GM23338 (cell line): Measurements from ENCODE around the gene MAPK4. TPM values are rescaled to one million over a fixed set of nuclear protein-coding genes. Genes with fewer than 3 reads are reported as not detected.

Source experiments
- ATAC-seq: fragments of 200-7000 bp; cut with Tn5 transposase; 3 replicates; pipeline ENCODE4 v1.9.1; 2020
- DNase-seq: peaks from one replicate; pipeline ENCODE4 v3.0.0-alpha.2; 2015; ENCODE audit warnings: low spot score
- H2AFZ ChIP-seq: fragments of 200-600 bp; sonication (generic); 2 replicates; pipeline ENCODE4 v1.8.0; 2016; ENCODE audit warnings: antibody characterized with exemption, mild to moderate bottlenecking, moderate library complexity
- H3F3A ChIP-seq: fragments of 200-600 bp; sonication (generic); replicated peaks from 2 replicates; pipeline ENCODE4 v1.8.0; 2017; ENCODE audit warnings: antibody characterized with exemption, mixed run types, low read depth
- H3K27ac ChIP-seq: fragments of 200-600 bp; sonication (generic); 2 replicates; pipeline ENCODE4 v1.6.1; 2016; ENCODE audit warnings: low read depth
- H3K27me3 ChIP-seq: fragments of 200-600 bp; sonication (generic); 2 replicates; pipeline ENCODE4 v1.8.0; 2016; ENCODE audit warnings: mild to moderate bottlenecking, mixed run types, moderate library complexity; ENCODE audit not compliant: insufficient read depth
- H3K36me3 ChIP-seq: fragments of 200-600 bp; sonication (generic); 2 replicates; pipeline ENCODE4 v1.8.0; 2016; ENCODE audit warnings: mild to moderate bottlenecking; ENCODE audit not compliant: insufficient read depth
- H3K4me1 ChIP-seq: fragments of 200-600 bp; sonication (generic); 2 replicates; pipeline ENCODE4 v1.8.0; 2016; ENCODE audit warnings: mild to moderate bottlenecking, moderate library complexity; ENCODE audit not compliant: insufficient read depth
- H3K4me2 ChIP-seq: fragments of 200-600 bp; sonication (generic); 2 replicates; pipeline ENCODE4 v1.7.1; 2017; ENCODE audit warnings: mixed run types
- H3K4me3 ChIP-seq: fragments of 200-600 bp; sonication (generic); 2 replicates; pipeline ENCODE4 v1.6.1; 2016; ENCODE audit warnings: mixed run types
- H3K79me2 ChIP-seq: fragments of 200-600 bp; sonication (generic); replicated peaks from 2 replicates; pipeline ENCODE4 v1.8.0; 2017; ENCODE audit warnings: mild to moderate bottlenecking; ENCODE audit not compliant: insufficient read depth
- H3K9me2 ChIP-seq: fragments of 200-600 bp; sonication (generic); 2 replicates; pipeline ENCODE4 v1.8.0; 2017; ENCODE audit not compliant: insufficient read depth
- H4K20me1 ChIP-seq: fragments of 200-600 bp; sonication (generic); replicated peaks from 2 replicates; pipeline ENCODE4 v1.8.0; 2017; ENCODE audit warnings: mild to moderate bottlenecking; ENCODE audit not compliant: insufficient read depth
- H3K27ac Mint-ChIP-seq: 2 replicates; pipeline ENCODE4 v1.8.0; 2020; ENCODE audit warnings: inconsistent platforms, mild to moderate bottlenecking, moderate library complexity, mixed read lengths
- H3K27me3 Mint-ChIP-seq: 3 replicates; pipeline ENCODE4 v1.8.0; 2022; ENCODE audit warnings: low read depth, mild to moderate bottlenecking, moderate library complexity, mixed read lengths, inconsistent platforms; ENCODE audit not compliant: insufficient read depth, poor library complexity
- H3K36me3 Mint-ChIP-seq: 3 replicates; pipeline ENCODE4 v1.8.0; 2021; ENCODE audit warnings: low read depth, mild to moderate bottlenecking, inconsistent platforms, moderate library complexity, mixed read lengths
- H3K4me1 Mint-ChIP-seq: 3 replicates; pipeline ENCODE4 v1.8.0; 2020; ENCODE audit warnings: mild to moderate bottlenecking, inconsistent platforms, mixed read lengths
- H3K4me3 Mint-ChIP-seq: 3 replicates; pipeline ENCODE4 v1.8.0; 2021; ENCODE audit warnings: moderate library complexity, mild to moderate bottlenecking, inconsistent platforms, mixed read lengths
- H3K9me3 Mint-ChIP-seq: 3 replicates; pipeline ENCODE4 v1.8.0; 2020; ENCODE audit warnings: moderate library complexity, mild to moderate bottlenecking, inconsistent platforms, mixed read lengths
- CREB1 ChIP-seq: fragments of 250-450 bp; sonication (Bioruptor Pico); IDR thresholded peaks from 2 replicates; pipeline ENCODE4 v1.5.0; 2020; ENCODE audit warnings: low read depth, mild to moderate bottlenecking, moderate library complexity
- EZH2phosphoT487 ChIP-seq: fragments of 200-600 bp; sonication (generic); IDR thresholded peaks from one replicate; pipeline ENCODE4 v1.8.1; 2018; ENCODE audit warnings: antibody characterized with exemption; ENCODE audit not compliant: unreplicated experiment
- JUNB ChIP-seq: IDR thresholded peaks from one replicate; pipeline ENCODE4 v1.6.1; 2016; ENCODE audit warnings: antibody characterized with exemption; ENCODE audit not compliant: unreplicated experiment
- NANOG ChIP-seq: IDR thresholded peaks from 2 replicates; pipeline ENCODE4 v1.6.1; 2016; ENCODE audit warnings: antibody characterized with exemption, borderline replicate concordance
- STAT1 ChIP-seq: IDR thresholded peaks from one replicate; pipeline ENCODE4 v1.6.1; 2016; ENCODE audit warnings: antibody characterized with exemption; ENCODE audit not compliant: unreplicated experiment
- polyA plus RNA-seq: library from polyadenylated mRNA; unstranded; fragments of >200 nt; fragmentation: Nextera tagmentation; extraction: Ambion mirVana; gene quantifications from 2 replicates; pipeline ENCODE4 v1.2.1, GENCODE V29; 2016
- total RNA-seq: library from RNA; depleted of rRNA; stranded (reverse); fragments of >200 nt; shearing (Covaris generic); gene quantifications from 2 replicates; pipeline ENCODE4 v1.2.3, GENCODE V29; 2014
- TF ChIP-seq, protein P1 (sequence below): fragments of 250-450 bp; sonication (Bioruptor Pico); IDR thresholded peaks from 2 replicates; pipeline ENCODE4 v1.5.0; 2020; ENCODE audit warnings: mild to moderate bottlenecking, moderate library complexity
- TF ChIP-seq, protein P2 (sequence below): IDR thresholded peaks from one replicate; pipeline ENCODE4 v1.6.1; 2018; ENCODE audit warnings: antibody characterized with exemption; ENCODE audit not compliant: unreplicated experiment
- TF ChIP-seq, protein P3 (sequence below): IDR thresholded peaks from 2 replicates; pipeline ENCODE4 v1.6.1; 2016; ENCODE audit warnings: antibody characterized with exemption
- TF ChIP-seq, protein P4 (sequence below), 2 experiments: fragments of 200-600 bp in 1 of 2; sonication (generic) in 1 of 2; conservative IDR thresholded peaks; 2 replicates each; pipeline versions ENCODE4 v1.5.1 to v1.6.1; 2016 to 2017; ENCODE audit warnings: antibody characterized with exemption in 2 of 2, low read depth in 2 of 2, mild to moderate bottlenecking in 2 of 2, moderate library complexity in 1 of 2

Gene MAPK4
- total and polyA plus RNA-seq, 2 experiments from 2014 or later: 1.3 to 4.4 TPM

- H2AFZ ChIP-seq: no peak overlapping the region
- H3K27me3 Mint-ChIP-seq: peaks cover 8% of the 10 kb centered on the region
- H3K4me3 ChIP-seq: no peak overlapping the region
- no peak overlapping the region for H3K27ac Mint-ChIP-seq
- H3K27me3 ChIP-seq: no peaks in the 10 kb centered on the region
- peaks cover 9% of the 10 kb centered on the region for H3K4me1 ChIP-seq
- H4K20me1 ChIP-seq: no peaks in the 10 kb centered on the region
- H3K36me3 ChIP-seq: no peaks in the 10 kb centered on the region
- H3K36me3 Mint-ChIP-seq: 0 out of 3 replicates have a peak, but pooled peaks cover under 1% of the 10 kb centered on the region
- H3K4me3 Mint-ChIP-seq: no peak overlapping the region
- H3K9me2 ChIP-seq: no peaks in the 10 kb centered on the region; the same call in 1 of the 2 replicates
- ATAC-seq: no peak
- H3K79me2 ChIP-seq: no peaks in the 10 kb centered on the region
- H3K4me1 Mint-ChIP-seq: peaks cover 18% of the 10 kb centered on the region
- no peak overlapping the region for H3K4me2 ChIP-seq
- no peak overlapping the region for H3K27ac ChIP-seq
- no peaks in the 10 kb centered on the region for H3F3A ChIP-seq
- H3K9me3 Mint-ChIP-seq: peaks cover 7% of the 10 kb centered on the region; the same call in 2 of the 3 replicates
- DNase-seq: no peak
- TF ChIP-seq, protein P1, sequence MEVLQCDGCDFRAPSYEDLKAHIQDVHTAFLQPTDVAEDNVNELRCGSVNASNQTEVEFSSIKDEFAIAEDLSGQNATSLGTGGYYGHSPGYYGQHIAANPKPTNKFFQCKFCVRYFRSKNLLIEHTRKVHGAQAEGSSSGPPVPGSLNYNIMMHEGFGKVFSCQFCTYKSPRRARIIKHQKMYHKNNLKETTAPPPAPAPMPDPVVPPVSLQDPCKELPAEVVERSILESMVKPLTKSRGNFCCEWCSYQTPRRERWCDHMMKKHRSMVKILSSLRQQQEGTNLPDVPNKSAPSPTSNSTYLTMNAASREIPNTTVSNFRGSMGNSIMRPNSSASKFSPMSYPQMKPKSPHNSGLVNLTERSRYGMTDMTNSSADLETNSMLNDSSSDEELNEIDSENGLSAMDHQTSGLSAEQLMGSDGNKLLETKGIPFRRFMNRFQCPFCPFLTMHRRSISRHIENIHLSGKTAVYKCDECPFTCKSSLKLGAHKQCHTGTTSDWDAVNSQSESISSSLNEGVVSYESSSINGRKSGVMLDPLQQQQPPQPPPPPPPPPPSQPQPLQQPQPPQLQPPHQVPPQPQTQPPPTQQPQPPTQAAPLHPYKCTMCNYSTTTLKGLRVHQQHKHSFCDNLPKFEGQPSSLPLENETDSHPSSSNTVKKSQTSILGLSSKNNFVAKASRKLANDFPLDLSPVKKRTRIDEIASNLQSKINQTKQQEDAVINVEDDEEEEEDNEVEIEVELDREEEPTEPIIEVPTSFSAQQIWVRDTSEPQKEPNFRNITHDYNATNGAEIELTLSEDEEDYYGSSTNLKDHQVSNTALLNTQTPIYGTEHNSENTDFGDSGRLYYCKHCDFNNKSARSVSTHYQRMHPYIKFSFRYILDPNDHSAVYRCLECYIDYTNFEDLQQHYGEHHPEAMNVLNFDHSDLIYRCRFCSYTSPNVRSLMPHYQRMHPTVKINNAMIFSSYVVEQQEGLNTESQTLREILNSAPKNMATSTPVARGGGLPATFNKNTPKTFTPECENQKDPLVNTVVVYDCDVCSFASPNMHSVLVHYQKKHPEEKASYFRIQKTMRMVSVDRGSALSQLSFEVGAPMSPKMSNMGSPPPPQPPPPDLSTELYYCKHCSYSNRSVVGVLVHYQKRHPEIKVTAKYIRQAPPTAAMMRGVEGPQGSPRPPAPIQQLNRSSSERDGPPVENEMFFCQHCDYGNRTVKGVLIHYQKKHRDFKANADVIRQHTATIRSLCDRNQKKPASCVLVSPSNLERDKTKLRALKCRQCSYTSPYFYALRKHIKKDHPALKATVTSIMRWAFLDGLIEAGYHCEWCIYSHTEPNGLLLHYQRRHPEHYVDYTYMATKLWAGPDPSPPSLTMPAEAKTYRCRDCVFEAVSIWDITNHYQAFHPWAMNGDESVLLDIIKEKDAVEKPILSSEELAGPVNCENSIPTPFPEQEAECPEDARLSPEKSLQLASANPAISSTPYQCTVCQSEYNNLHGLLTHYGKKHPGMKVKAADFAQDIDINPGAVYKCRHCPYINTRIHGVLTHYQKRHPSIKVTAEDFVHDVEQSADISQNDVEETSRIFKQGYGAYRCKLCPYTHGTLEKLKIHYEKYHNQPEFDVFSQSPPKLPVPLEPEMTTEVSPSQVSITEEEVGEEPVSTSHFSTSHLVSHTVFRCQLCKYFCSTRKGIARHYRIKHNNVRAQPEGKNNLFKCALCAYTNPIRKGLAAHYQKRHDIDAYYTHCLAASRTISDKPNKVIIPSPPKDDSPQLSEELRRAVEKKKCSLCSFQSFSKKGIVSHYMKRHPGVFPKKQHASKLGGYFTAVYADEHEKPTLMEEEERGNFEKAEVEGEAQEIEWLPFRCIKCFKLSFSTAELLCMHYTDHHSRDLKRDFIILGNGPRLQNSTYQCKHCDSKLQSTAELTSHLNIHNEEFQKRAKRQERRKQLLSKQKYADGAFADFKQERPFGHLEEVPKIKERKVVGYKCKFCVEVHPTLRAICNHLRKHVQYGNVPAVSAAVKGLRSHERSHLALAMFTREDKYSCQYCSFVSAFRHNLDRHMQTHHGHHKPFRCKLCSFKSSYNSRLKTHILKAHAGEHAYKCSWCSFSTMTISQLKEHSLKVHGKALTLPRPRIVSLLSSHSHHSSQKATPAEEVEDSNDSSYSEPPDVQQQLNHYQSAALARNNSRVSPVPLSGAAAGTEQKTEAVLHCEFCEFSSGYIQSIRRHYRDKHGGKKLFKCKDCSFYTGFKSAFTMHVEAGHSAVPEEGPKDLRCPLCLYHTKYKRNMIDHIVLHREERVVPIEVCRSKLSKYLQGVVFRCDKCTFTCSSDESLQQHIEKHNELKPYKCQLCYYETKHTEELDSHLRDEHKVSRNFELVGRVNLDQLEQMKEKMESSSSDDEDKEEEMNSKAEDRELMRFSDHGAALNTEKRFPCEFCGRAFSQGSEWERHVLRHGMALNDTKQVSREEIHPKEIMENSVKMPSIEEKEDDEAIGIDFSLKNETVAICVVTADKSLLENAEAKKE (CRISPR knock-in tag): no peak
- TF ChIP-seq EZH2phosphoT487 (no peak), CREB1 (no peak), STAT1 (no peak), NANOG (no peak), JUNB (no peak)
- TF ChIP-seq, protein P2, sequence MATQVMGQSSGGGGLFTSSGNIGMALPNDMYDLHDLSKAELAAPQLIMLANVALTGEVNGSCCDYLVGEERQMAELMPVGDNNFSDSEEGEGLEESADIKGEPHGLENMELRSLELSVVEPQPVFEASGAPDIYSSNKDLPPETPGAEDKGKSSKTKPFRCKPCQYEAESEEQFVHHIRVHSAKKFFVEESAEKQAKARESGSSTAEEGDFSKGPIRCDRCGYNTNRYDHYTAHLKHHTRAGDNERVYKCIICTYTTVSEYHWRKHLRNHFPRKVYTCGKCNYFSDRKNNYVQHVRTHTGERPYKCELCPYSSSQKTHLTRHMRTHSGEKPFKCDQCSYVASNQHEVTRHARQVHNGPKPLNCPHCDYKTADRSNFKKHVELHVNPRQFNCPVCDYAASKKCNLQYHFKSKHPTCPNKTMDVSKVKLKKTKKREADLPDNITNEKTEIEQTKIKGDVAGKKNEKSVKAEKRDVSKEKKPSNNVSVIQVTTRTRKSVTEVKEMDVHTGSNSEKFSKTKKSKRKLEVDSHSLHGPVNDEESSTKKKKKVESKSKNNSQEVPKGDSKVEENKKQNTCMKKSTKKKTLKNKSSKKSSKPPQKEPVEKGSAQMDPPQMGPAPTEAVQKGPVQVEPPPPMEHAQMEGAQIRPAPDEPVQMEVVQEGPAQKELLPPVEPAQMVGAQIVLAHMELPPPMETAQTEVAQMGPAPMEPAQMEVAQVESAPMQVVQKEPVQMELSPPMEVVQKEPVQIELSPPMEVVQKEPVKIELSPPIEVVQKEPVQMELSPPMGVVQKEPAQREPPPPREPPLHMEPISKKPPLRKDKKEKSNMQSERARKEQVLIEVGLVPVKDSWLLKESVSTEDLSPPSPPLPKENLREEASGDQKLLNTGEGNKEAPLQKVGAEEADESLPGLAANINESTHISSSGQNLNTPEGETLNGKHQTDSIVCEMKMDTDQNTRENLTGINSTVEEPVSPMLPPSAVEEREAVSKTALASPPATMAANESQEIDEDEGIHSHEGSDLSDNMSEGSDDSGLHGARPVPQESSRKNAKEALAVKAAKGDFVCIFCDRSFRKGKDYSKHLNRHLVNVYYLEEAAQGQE: no peak
- TF ChIP-seq, protein P3, sequence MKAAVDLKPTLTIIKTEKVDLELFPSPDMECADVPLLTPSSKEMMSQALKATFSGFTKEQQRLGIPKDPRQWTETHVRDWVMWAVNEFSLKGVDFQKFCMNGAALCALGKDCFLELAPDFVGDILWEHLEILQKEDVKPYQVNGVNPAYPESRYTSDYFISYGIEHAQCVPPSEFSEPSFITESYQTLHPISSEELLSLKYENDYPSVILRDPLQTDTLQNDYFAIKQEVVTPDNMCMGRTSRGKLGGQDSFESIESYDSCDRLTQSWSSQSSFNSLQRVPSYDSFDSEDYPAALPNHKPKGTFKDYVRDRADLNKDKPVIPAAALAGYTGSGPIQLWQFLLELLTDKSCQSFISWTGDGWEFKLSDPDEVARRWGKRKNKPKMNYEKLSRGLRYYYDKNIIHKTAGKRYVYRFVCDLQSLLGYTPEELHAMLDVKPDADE: no peak
- TF ChIP-seq, protein P4, sequence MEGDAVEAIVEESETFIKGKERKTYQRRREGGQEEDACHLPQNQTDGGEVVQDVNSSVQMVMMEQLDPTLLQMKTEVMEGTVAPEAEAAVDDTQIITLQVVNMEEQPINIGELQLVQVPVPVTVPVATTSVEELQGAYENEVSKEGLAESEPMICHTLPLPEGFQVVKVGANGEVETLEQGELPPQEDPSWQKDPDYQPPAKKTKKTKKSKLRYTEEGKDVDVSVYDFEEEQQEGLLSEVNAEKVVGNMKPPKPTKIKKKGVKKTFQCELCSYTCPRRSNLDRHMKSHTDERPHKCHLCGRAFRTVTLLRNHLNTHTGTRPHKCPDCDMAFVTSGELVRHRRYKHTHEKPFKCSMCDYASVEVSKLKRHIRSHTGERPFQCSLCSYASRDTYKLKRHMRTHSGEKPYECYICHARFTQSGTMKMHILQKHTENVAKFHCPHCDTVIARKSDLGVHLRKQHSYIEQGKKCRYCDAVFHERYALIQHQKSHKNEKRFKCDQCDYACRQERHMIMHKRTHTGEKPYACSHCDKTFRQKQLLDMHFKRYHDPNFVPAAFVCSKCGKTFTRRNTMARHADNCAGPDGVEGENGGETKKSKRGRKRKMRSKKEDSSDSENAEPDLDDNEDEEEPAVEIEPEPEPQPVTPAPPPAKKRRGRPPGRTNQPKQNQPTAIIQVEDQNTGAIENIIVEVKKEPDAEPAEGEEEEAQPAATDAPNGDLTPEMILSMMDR (conservative IDR thresholded peaks at IDR 0.05; ENCODE audit: low read depth in 2 of 2): no peak
These were observed 193.4 kb downstream of the MAPK4 start for GRCh38 chr18:50753311-50753710.
